K562 (cell line): ENCODE results near the gene WFIKKN1. TPM values are rescaled to one million over a fixed set of nuclear protein-coding genes. Genes with fewer than 3 reads are reported as not detected.
A peak's percentile ranks its signal among the peaks of the same experiment; 100 is the strongest.

ENCODE experiments used
- CBX8 ChIP-seq: fragments of 200-600 bp; sonication (generic); IDR thresholded peaks from 2 replicates; pipeline ENCODE4 v1.6.1; 2012; ENCODE audit warnings: borderline replicate concordance, mixed run types, low read depth, mild to moderate bottlenecking, moderate library complexity, mixed read lengths, low read length, control low read depth, inconsistent platforms; ENCODE audit not compliant: poor library complexity, severe bottlenecking; ENCODE audit errors: extremely low read depth
- CHCHD3 ChIP-seq: fragments of 250-450 bp; sonication (Bioruptor Pico); IDR thresholded peaks from 2 replicates; pipeline ENCODE4 v2.1.2; 2022; ENCODE audit warnings: mild to moderate bottlenecking
- CREB1 ChIP-seq, 2 experiments: sonication (generic) in 1 of 2; formaldehyde crosslinking in 1 of 2; IDR thresholded peaks; 2 replicates each; pipeline versions ENCODE4 v1.6.1 to v1.8.0; 2012 to 2022; ENCODE audit warnings: inconsistent platforms in 1 of 2, mild to moderate bottlenecking in 1 of 2, missing genetic modification reagents in 1 of 2, moderate library complexity in 1 of 2
- EP400 ChIP-seq: fragments of 450-650 bp; IDR thresholded peaks from 2 replicates; pipeline ENCODE4 v1.6.1; 2017; ENCODE audit warnings: antibody characterized with exemption, mild to moderate bottlenecking, moderate library complexity
- GTF2E2 ChIP-seq: fragments of 200-800 bp; sonication (Bioruptor generic); IDR thresholded peaks from 2 replicates; pipeline ENCODE4 v1.6.1; 2016; ENCODE audit warnings: missing genetic modification characterization, missing compliant biosample characterization
- HLTF ChIP-seq: fragments of 450-650 bp; IDR thresholded peaks from 2 replicates; pipeline ENCODE4 v1.6.1; 2016
- MLX ChIP-seq, 2 experiments: fragments of 450-650 bp in 1 of 2; sonication (generic) in 1 of 2; formaldehyde crosslinking; conservative IDR thresholded peaks; 2 replicates each; pipeline versions ENCODE4 v1.4.0 to v1.8.1; 2020 to 2022; ENCODE audit warnings: mild to moderate bottlenecking in 1 of 2, missing genetic modification reagents in 1 of 2
- MYC ChIP-seq, 2 experiments: fragments of 250-450 bp in 1 of 2; sonication (Bioruptor Pico) in 1 of 2; IDR thresholded peaks; 2 replicates each; pipeline versions ENCODE4 v1.5.1 to v1.6.1; 2012 to 2021; ENCODE audit warnings: low read depth in 2 of 2, borderline replicate concordance in 1 of 2, improper control_type of control experiment in 1 of 2, low read length in 1 of 2, mild to moderate bottlenecking in 1 of 2, moderate library complexity in 1 of 2
- NR2C2 ChIP-seq, 2 experiments: fragments of 200-800 bp in 1 of 2; sonication (Bioruptor generic) in 1 of 2; sonication (generic) in 1 of 2; formaldehyde crosslinking in 1 of 2; IDR thresholded peaks; 2 replicates each; pipeline versions ENCODE4 v1.6.1 to v1.8.0; 2016 to 2022; ENCODE audit warnings: mild to moderate bottlenecking in 1 of 2, missing compliant biosample characterization in 1 of 2, missing genetic modification characterization in 1 of 2, missing genetic modification reagents in 1 of 2
- POLR2G ChIP-seq: fragments of 200-400 bp; formaldehyde crosslinking; IDR thresholded peaks from 2 replicates; pipeline ENCODE4 v1.6.1; 2017; ENCODE audit warnings: low read depth, mild to moderate bottlenecking, antibody characterized with exemption, low read length, moderate library complexity
- SIN3A ChIP-seq, 2 experiments: fragments of 150-350 bp in 1 of 2; IDR thresholded peaks; 2 replicates each; pipeline ENCODE4 v1.6.1; 2011 to 2016; ENCODE audit warnings: borderline replicate concordance in 2 of 2, low read depth in 2 of 2, low read length in 2 of 2, mild to moderate bottlenecking in 2 of 2, moderate library complexity in 2 of 2; ENCODE audit not compliant: control insufficient read depth in 1 of 2
- SP1 ChIP-seq: sonication (generic); formaldehyde crosslinking; IDR thresholded peaks from 2 replicates; pipeline ENCODE4 v1.8.1; 2022; ENCODE audit warnings: mild to moderate bottlenecking, missing genetic modification reagents
- STAT5B ChIP-seq: fragments of 250-450 bp; sonication (Bioruptor Pico); IDR thresholded peaks from 2 replicates; pipeline ENCODE4 v1.8.0; 2021; ENCODE audit warnings: mild to moderate bottlenecking, inconsistent platforms
- ZNF121 ChIP-seq: sonication (generic); formaldehyde crosslinking; conservative IDR thresholded peaks from 2 replicates; pipeline ENCODE4 v1.8.0; 2022; ENCODE audit warnings: missing genetic modification reagents
- ZNF318 ChIP-seq, 2 experiments: fragments of 450-650 bp; IDR thresholded peaks; 2 replicates each; pipeline ENCODE4 v1.6.1; 2016; ENCODE audit warnings: mild to moderate bottlenecking in 2 of 2, borderline replicate concordance in 1 of 2, low read depth in 1 of 2, moderate library complexity in 1 of 2
- polyA plus RNA-seq, 8 experiments: library from polyadenylated mRNA; depleted of rRNA in 4 of 8; stranded (reverse) in 5 of 8; unstranded in 3 of 8; fragments of >200 nt; fragmentation: Nextera tagmentation in 2 of 8; fragmentation: Illumina TruSeq in 1 of 8; extraction: Ambion mirVana in 2 of 8; extraction: Trizol in 1 of 8; gene quantifications; 2 replicates each; pipeline versions ENCODE4 v1.2.1 to v1.2.3, GENCODE V29; 2011 to 2014; ENCODE audit warnings: inconsistent platforms in 1 of 8, missing spikeins in 1 of 8
- total RNA-seq, 7 experiments: library from RNA; depleted of rRNA in 6 of 7; stranded (reverse); fragments of >200 nt in 6 of 7; fragmentation: Illumina TruSeq in 2 of 7; extraction: Trizol in 2 of 7; gene quantifications; 2 replicates each; pipeline versions ENCODE4 v1.2.1 to v1.2.3, GENCODE V29; 2011 to 2021; ENCODE audit warnings: low replicate concordance in 1 of 7

Gene WFIKKN1
- total and polyA plus RNA-seq, 9 of the 15 experiments (the other 6 are each of a cell fraction or from before 2014, with no cell fraction given) = 0.14 to 1.1 (median 0.50) TPM; not detected in 4

GRCh38 chr16:678858-679813 lies 48.4 kb downstream of the WFIKKN1 start (continued):
- TF ChIP-seq SP1 (peak; percentile 63), CHCHD3 (CRISPR knock-in tag) (no peak), EP400 (peak; percentile 80; the same call in 1 of the 2 replicates), CBX8 (no peak), STAT5B (CRISPR knock-in tag) (no peak), MYC (IDR thresholded peaks at IDR 0.05; ENCODE audit: low read depth, low read length) (peak; percentile 28; the same call in 1 of the 2 replicates), MYC (CRISPR knock-in tag; IDR thresholded peaks at IDR 0.05; ENCODE audit: borderline replicate concordance, low read depth) (no peak; the same call in 1 of the 2 replicates), MLX (CRISPR knock-in tag; conservative IDR thresholded peaks at IDR 0.05) (no peak), ZNF121 (CRISPR knock-in tag) (no peak), POLR2G (peak; percentile 67), CREB1 (IDR thresholded peaks at IDR 0.05) (no peak), CREB1 (CRISPR knock-in tag; IDR thresholded peaks at IDR 0.05) (0 out of 2 replicates have a peak, but pooled peaks have one; percentile 2), HLTF (peak; percentile 56; the same call in 1 of the 2 replicates), SIN3A (IDR thresholded peaks at IDR 0.05; ENCODE audit: borderline replicate concordance in 2 of 2, control insufficient read depth in 1 of 2, low read depth in 2 of 2, low read length in 2 of 2) (peak in 1 of 2 experiments; percentile 53; a peak in 1 of 4 replicates), GTF2E2 (tag) (no peak), NR2C2 (CRISPR knock-in tag; IDR thresholded peaks at IDR 0.05) (no peak), NR2C2 (tag; IDR thresholded peaks at IDR 0.05) (no peak), ZNF318 (IDR thresholded peaks at IDR 0.05; ENCODE audit: borderline replicate concordance in 1 of 2, low read depth in 1 of 2) (no peak)
